ENCODE results near the gene LUC7L2.
"Not testable (repeated sequence)": the region's sequence is repeated elsewhere in the genome, so short reads cannot be mapped to it uniquely, and the experiment has no call there.

LUC7L2 gene

GRCh38 chr7:139456511-139456910, 96.8 kb downstream of the LUC7L2 start:
- TF ChIP-seq CTCF (conservative IDR thresholded peaks at IDR 0.05; ENCODE audit: low read depth), result no peak

GRCh38 chr7:139457153-139457946, 97.7 kb downstream of the LUC7L2 start:
- TF ChIP-seq CTCF (conservative IDR thresholded peaks at IDR 0.05; ENCODE audit: low read depth), result no peak
- CTCF ChIA-PET, result interaction anchor here (1.0 kb wide), 1 partner anchor 23 kb away, joined by 3 read pairs; no protein-coding TSS in a partner anchor
- DNase-seq (ENCODE audit: low spot score), result peak; percentile 45
- POLR2A ChIA-PET (ENCODE audit: low non-redundant PET), result no interaction called here
- H3K27ac ChIP-seq, result peak overlapping the region; percentile 27

More at GRCh38 chr7:139456511-139456910, 96.8 kb downstream of the LUC7L2 start:
- H3K27ac ChIP-seq, result peak overlapping the region; percentile 27
- DNase-seq (ENCODE audit: low spot score), result no peak
- CTCF ChIA-PET, result no interaction called here
- POLR2A ChIA-PET (ENCODE audit: low non-redundant PET), result no interaction called here

GRCh38 chr7:139463421-139463820, 103.7 kb downstream of the LUC7L2 start:
- H3K27ac ChIP-seq; CTCF ChIA-PET; DNase-seq (ENCODE audit: low spot score); POLR2A ChIA-PET (ENCODE audit: low non-redundant PET): not testable (repeated sequence)

GRCh38 chr7:139464511-139464910, 104.8 kb downstream of the LUC7L2 start:
- DNase-seq (ENCODE audit: low spot score); POLR2A ChIA-PET (ENCODE audit: low non-redundant PET); H3K27ac ChIP-seq; CTCF ChIA-PET: not testable (repeated sequence)

GRCh38 chr7:139465072-139465471, 105.4 kb downstream of the LUC7L2 start:
- DNase-seq (ENCODE audit: low spot score); CTCF ChIA-PET; POLR2A ChIA-PET (ENCODE audit: low non-redundant PET); H3K27ac ChIP-seq: not testable (repeated sequence)

GRCh38 chr7:139467729-139468128, 108.0 kb downstream of the LUC7L2 start:
- POLR2A ChIA-PET (ENCODE audit: low non-redundant PET); CTCF ChIA-PET; H3K27ac ChIP-seq; DNase-seq (ENCODE audit: low spot score): not testable (repeated sequence)

- H3K27ac ChIP-seq; DNase-seq (ENCODE audit: low spot score); CTCF ChIA-PET; POLR2A ChIA-PET (ENCODE audit: low non-redundant PET): not testable (repeated sequence)
These were observed 108.6 kb downstream of the LUC7L2 start for GRCh38 chr7:139468281-139468680.

- CTCF ChIA-PET, result no interaction called here
- no peak for DNase-seq (ENCODE audit: low spot score)
- H3K27ac ChIP-seq, result no peak overlapping the region
- POLR2A ChIA-PET (ENCODE audit: low non-redundant PET), result no interaction called here
- no peak for TF ChIP-seq CTCF (conservative IDR thresholded peaks at IDR 0.05; ENCODE audit: low read depth)
These were observed 112.2 kb downstream of the LUC7L2 start for GRCh38 chr7:139471740-139472353.

Data from RWPE1 (cell line).